C4-2B (cell line): Measurements from ENCODE around the gene TBC1D13.

ENCODE experiments used
- CTCF ChIP-seq: fragments of 450-650 bp; conservative IDR thresholded peaks from 2 replicates; pipeline ENCODE4 v1.5.1; 2017; ENCODE audit warnings: mild to moderate bottlenecking
- ZFX ChIP-seq: fragments of 450-650 bp; IDR thresholded peaks from 2 replicates; pipeline ENCODE4 v1.6.1; 2017

- TF ChIP-seq CTCF (no peak), ZFX (no peak)
Measured at GRCh38 chr9:128790536-128790935, 3.5 kb downstream of the TBC1D13 start.
